Activated T-helper 1 cell treated with anti-CD3 and anti-CD28 coated beads, Interleukin-12 subunit alpha, Interleukin-12 subunit beta, Interleukin-2, Interleukin-4 antibody, amounts not matched to agents 30 ng/mL and 10 ng/mL and 1 ng/mL, durations not matched to agents 14 hours and 24 hours and 36 hours (primary cell): Measurements from ENCODE around the gene TLL1. TPM values are rescaled to one million over a fixed set of nuclear protein-coding genes. Genes with fewer than 3 reads are reported as not detected.

ENCODE experiments used
- DNase-seq: peaks from one replicate; pipeline ENCODE4 v3.0.0; 2021; ENCODE audit warnings: low spot score
- H3K27ac Mint-ChIP-seq: one replicate; pipeline ENCODE4 v1.8.0; 2021; ENCODE audit warnings: mild to moderate bottlenecking, mixed read lengths
- H3K27me3 Mint-ChIP-seq: one replicate; pipeline ENCODE4 v1.8.0; 2022; ENCODE audit warnings: mild to moderate bottlenecking, moderate library complexity, mixed read lengths; ENCODE audit not compliant: insufficient read depth
- H3K36me3 Mint-ChIP-seq: one replicate; pipeline ENCODE4 v1.8.0; 2021; ENCODE audit warnings: low read depth, mixed read lengths
- H3K4me1 Mint-ChIP-seq: one replicate; pipeline ENCODE4 v1.8.0; 2021; ENCODE audit warnings: low read depth, mixed read lengths
- H3K4me3 Mint-ChIP-seq: one replicate; pipeline ENCODE4 v1.8.0; 2021; ENCODE audit warnings: mild to moderate bottlenecking, moderate library complexity, mixed read lengths
- H3K9me3 Mint-ChIP-seq: one replicate; pipeline ENCODE4 v1.8.0; 2021; ENCODE audit warnings: mixed read lengths
- intact Hi-C: fragments of 100-400 bp; cut with micrococcal nuclease; formaldehyde crosslinking; loops from one replicate; pipeline ENCODE4 v1.15.1; 2024
- total RNA-seq: library from RNA; stranded (reverse); gene quantifications from 2 replicates; pipeline ENCODE4 v1.2.3, GENCODE V29; 2022

The TLL1 gene
- total RNA-seq, 1 donor from 2014 or later, result not detected

DNA sequence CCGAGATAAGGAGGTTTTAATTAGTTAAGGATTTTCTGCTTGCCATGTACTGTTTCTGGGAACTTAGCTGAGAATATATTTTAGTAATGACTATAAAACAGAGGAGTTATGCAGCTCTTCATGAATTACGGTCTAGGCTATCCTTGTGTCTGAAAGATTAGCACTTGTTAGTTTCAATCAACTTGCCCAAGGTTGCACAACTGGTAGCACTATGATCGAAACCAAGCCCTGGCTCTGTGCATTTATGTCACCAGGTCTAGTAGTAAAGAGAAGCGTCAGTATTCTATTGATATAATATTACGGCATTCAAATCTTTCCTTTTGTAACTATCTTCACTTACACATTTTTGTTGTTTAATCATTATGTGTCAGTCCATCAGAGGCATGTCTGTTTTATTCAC, 176.0 kb downstream of the TLL1 start:
- no peak overlapping the region for H3K4me3 Mint-ChIP-seq

DNA sequence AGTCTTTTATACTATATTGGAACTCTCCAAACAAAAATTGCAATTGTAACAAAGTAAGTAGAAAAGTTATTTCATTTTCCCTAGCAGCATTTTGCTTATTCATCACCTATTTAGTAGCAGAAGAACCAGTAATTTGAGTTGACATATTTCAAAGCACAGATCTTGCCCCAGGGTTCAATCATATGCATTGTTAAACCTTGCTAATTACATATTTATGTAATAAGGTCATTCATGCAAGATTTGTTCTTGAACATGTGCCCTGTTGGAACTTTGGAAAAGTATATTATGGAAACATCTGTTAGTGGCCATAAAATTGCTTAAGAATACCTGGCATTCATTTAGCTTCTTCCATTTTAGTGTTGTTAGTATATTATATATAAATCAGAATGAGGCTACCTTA, 191.7 kb downstream of the TLL1 start:
- intact Hi-C loops, result no loop called here
- H3K27ac Mint-ChIP-seq, result no peak overlapping the region

More for the DNA sequence above, 176.0 kb downstream of the TLL1 start:
- Mint-ChIP-seq H3K27ac (no peak overlapping the region), H3K9me3 (no peaks in the 10 kb centered on the region), H3K27me3 (no peaks in the 10 kb centered on the region), H3K4me1 (no peaks in the 10 kb centered on the region), H3K36me3 (no peaks in the 10 kb centered on the region)
- DNase-seq, result no peak
- intact Hi-C loops, result no loop called here

DNA sequence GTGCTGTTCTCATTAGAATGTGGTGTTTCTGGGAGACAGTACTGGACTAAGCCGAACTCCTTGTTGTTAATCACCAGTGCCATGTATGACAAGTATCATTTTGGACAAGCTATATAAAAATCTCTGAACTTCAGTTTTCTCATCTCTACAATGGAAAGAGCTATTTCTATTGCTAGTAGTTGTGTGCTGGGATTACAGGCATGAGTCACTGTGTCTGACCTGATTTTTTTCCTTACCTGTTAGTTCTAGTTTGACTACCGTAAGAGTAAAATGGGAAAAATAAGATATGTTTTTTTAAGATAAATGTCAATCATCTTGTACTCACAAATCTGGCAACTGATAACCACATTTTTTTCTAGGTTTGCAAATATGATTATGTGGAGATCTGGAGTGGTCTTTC, 192.3 kb downstream of the TLL1 start:
- Mint-ChIP-seq H3K27ac (no peak overlapping the region), H3K36me3 (no peaks in the 10 kb centered on the region), H3K4me1 (no peaks in the 10 kb centered on the region), H3K4me3 (no peak overlapping the region), H3K9me3 (no peaks in the 10 kb centered on the region), H3K27me3 (no peaks in the 10 kb centered on the region)
- no peak for DNase-seq
- intact Hi-C loops, result no loop called here

More for the DNA sequence above, 191.7 kb downstream of the TLL1 start:
- Mint-ChIP-seq H3K9me3 (no peaks in the 10 kb centered on the region), H3K36me3 (no peaks in the 10 kb centered on the region), H3K27me3 (no peaks in the 10 kb centered on the region), H3K4me1 (no peaks in the 10 kb centered on the region), H3K4me3 (no peak overlapping the region)
- no peak for DNase-seq

DNA sequence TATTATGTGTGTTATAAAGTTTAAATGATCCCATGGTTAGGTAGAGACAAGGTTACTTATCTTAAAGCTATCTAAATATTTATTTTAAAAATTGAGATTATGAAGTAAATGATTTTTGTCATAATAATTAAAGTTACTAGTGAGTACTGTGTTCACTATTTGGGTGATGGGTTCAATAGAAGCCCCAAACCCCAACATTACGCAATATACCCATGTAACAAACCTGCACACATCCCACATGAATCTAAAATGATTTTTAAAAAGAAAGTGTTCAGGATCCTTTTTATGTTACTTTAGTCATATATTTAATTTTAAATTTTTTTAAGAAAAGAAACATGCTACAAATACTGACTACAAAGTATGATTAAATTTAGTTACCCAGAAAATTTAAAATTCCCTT, 193.9 kb downstream of the TLL1 start:
- intact Hi-C loops, result no loop called here
- Mint-ChIP-seq H3K9me3 (no peaks in the 10 kb centered on the region), H3K4me1 (no peaks in the 10 kb centered on the region), H3K27ac (no peak overlapping the region), H3K27me3 (no peaks in the 10 kb centered on the region), H3K36me3 (no peaks in the 10 kb centered on the region), H3K4me3 (no peak overlapping the region)
- no peak for DNase-seq

DNA sequence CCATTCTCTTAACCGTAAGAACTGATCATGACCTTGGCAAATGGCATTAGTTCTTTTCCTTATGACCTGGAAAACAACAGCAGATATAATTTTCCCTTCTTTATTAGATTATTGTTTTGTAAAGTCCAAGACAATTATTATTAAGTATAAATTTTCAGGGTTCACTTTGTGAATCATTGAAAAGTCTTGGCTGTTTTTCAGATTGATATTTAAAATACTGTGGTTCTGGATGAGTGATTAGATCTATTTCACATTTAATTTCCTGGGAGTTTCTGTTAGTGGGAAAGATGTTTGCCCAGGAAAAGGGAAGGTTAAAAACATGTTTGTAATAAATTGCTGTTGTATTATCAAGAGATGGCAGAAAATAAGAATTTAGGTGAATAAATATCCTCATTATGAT, 194.9 kb downstream of the TLL1 start:
- Mint-ChIP-seq H3K36me3 (no peaks in the 10 kb centered on the region), H3K27me3 (no peaks in the 10 kb centered on the region), H3K9me3 (no peaks in the 10 kb centered on the region), H3K27ac (no peak overlapping the region), H3K4me3 (no peak overlapping the region), H3K4me1 (no peaks in the 10 kb centered on the region)
- intact Hi-C loops, result no loop called here
- DNase-seq, result no peak

DNA sequence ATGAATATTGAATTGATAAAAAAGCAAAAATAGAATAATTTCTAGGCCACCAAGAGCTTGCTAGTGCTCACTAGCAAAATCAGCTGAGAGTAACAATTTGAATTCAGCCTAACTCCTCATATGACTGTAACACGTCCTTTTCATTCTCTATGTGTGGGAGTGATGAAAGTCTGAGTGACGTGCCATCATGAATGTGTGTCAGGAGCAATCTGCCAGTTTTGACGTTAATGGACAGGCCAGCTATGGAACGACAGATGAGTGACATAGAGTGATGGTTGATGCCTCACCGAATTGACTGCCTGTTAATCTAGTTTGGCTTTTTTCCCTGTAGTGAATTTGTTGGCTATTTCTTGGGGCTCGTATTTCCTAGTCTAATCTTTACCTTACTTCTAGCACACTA, 200.7 kb downstream of the TLL1 start:
- no peak overlapping the region for H3K27ac Mint-ChIP-seq
- H3K27me3 Mint-ChIP-seq, result no peaks in the 10 kb centered on the region
- H3K4me3 Mint-ChIP-seq, result no peak overlapping the region

DNA sequence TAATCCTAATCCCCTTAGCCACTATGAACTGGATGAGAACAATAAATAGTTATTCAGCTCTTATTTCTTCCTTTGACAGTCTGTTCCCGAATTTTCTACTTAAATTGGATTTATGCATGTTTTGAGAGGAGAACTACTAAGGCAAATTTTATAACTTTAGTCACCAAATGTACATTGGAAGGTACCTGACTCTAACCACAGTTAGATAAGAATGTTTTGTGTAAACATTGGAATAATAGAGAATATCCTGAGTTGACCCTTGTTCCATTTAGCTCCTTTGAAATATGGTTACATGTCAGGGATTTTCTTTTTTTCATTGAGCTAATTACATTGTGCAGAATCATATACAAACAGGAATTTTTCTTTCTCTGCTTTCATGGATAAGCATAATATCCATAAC, 202.6 kb downstream of the TLL1 start:
- Mint-ChIP-seq H3K27ac (no peak overlapping the region), H3K36me3 (no peaks in the 10 kb centered on the region), H3K9me3 (no peaks in the 10 kb centered on the region), H3K27me3 (no peaks in the 10 kb centered on the region), H3K4me3 (no peak overlapping the region), H3K4me1 (no peaks in the 10 kb centered on the region)
- intact Hi-C loops, result no loop called here
- DNase-seq, result no peak

More for the DNA sequence above, 200.7 kb downstream of the TLL1 start:
- Mint-ChIP-seq H3K4me1 (no peaks in the 10 kb centered on the region), H3K9me3 (no peaks in the 10 kb centered on the region), H3K36me3 (no peaks in the 10 kb centered on the region)
- intact Hi-C loops, result no loop called here
- DNase-seq, result no peak

DNA sequence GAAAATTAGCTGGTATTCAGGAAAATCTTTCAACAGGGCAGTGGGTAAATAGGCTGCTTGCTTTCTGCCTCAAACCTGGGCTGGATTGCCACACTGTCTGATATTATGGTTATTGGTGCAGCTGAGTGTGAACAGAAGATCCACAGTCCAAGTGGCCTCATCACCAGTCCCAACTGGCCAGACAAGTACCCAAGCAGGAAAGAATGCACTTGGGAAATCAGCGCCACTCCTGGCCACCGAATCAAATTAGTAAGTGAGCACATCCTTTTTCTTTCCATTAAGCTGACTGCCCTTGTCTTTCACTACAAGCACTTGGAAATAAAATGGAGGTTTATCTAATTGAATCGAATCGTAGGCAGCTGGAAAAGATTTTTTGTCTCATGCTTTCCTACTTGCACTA, 204.7 kb downstream of the TLL1 start:
- H3K9me3 Mint-ChIP-seq, result no peaks in the 10 kb centered on the region
- no peaks in the 10 kb centered on the region for H3K27me3 Mint-ChIP-seq
- no peak overlapping the region for H3K4me3 Mint-ChIP-seq
- intact Hi-C loops, result no loop called here
- H3K36me3 Mint-ChIP-seq, result no peaks in the 10 kb centered on the region
- H3K4me1 Mint-ChIP-seq, result no peaks in the 10 kb centered on the region
- no peak for DNase-seq
- no peak overlapping the region for H3K27ac Mint-ChIP-seq

DNA sequence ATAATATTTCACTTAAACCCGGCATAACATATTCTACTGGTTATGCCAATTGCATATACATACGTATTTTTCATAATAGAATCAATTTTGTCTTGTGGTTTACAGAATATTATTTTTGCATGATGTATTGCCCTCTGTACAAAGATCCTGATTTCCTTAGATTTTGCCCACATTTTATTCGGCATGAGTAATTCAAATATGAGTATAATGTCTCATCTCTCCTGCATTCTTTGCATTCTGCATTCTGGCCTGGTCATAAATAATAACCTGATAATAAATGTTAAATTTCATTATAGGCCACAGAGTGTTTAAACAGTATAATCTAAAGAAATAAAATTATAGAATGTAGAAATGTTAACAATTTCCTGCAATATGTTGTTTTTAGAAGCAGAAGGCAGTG, 205.3 kb downstream of the TLL1 start:
- no peaks in the 10 kb centered on the region for H3K36me3 Mint-ChIP-seq
- no peaks in the 10 kb centered on the region for H3K4me1 Mint-ChIP-seq
- H3K9me3 Mint-ChIP-seq, result no peaks in the 10 kb centered on the region
- H3K4me3 Mint-ChIP-seq, result no peak overlapping the region
- DNase-seq, result no peak
- H3K27me3 Mint-ChIP-seq, result no peaks in the 10 kb centered on the region
- intact Hi-C loops, result no loop called here
- H3K27ac Mint-ChIP-seq, result no peak overlapping the region

DNA sequence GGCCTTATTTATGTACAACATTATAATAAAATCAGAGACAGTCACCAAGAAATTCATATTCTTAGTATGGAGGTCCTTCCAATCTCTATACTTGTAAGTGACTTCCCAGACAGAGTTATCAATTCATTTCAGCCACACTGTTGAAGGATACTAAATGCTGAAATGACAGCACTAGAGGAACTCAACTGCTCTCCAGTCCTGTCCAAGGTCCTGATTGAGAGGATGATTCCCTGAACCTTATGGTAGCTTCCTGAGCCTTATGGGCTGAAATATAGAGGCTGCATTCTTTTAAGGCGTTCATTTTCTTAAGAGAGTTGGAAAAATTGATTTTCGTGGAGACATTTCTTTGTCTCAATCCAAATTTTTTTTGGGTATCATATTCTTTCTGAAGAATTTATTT, 205.9 kb downstream of the TLL1 start:
- Mint-ChIP-seq H3K27me3 (no peaks in the 10 kb centered on the region), H3K36me3 (no peaks in the 10 kb centered on the region), H3K4me3 (no peak overlapping the region), H3K4me1 (no peaks in the 10 kb centered on the region), H3K9me3 (no peaks in the 10 kb centered on the region), H3K27ac (no peak overlapping the region)
- DNase-seq, result no peak
- intact Hi-C loops, result no loop called here

DNA sequence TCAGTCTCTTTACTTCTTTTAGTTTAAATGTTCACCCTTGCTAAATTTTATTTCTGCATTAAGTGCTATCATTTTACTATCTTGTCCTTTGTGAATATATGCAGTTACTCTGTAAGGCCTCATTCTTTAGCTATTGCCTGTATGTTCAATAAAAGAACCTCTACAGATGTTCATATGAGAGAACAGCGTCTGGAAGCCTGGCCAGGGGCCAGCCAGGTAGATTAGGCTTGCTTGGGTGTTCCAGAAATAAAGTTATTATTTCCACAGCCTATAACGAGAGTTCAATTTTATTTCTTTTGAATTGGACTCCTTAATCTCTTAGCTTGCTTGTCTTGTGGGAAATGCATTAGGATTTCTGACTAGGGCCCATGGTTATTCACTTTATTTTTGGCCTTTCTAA, 214.5 kb downstream of the TLL1 start:
- intact Hi-C loops, result no loop called here
- no peaks in the 10 kb centered on the region for H3K27me3 Mint-ChIP-seq
- H3K4me1 Mint-ChIP-seq, result no peaks in the 10 kb centered on the region
- DNase-seq, result no peak
- H3K36me3 Mint-ChIP-seq, result no peaks in the 10 kb centered on the region
- no peak overlapping the region for H3K27ac Mint-ChIP-seq
- H3K9me3 Mint-ChIP-seq, result no peaks in the 10 kb centered on the region
- no peak overlapping the region for H3K4me3 Mint-ChIP-seq

DNA sequence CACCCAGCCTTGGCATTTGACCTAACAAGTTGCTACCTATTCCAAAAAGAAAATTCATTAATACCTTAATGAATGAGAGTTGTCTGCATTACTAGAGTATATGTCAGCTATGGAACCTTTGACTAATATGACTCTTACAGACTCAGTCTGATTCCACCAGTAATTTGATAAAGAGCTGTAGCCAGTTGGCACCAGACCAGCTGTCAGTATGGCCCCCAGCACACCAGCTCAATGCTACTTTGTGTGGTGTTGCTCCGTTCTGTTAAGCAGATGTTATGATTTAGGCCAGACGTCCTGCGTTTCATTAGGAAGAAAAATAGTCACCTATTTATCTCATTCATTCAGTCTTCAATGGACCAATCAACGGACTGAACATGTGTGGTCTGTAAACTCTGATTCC, 215.5 kb downstream of the TLL1 start:
- Mint-ChIP-seq H3K4me1 (no peaks in the 10 kb centered on the region), H3K9me3 (no peaks in the 10 kb centered on the region), H3K27ac (no peak overlapping the region), H3K4me3 (no peak overlapping the region), H3K36me3 (no peaks in the 10 kb centered on the region), H3K27me3 (no peaks in the 10 kb centered on the region)
- intact Hi-C loops, result no loop called here
- no peak for DNase-seq

DNA sequence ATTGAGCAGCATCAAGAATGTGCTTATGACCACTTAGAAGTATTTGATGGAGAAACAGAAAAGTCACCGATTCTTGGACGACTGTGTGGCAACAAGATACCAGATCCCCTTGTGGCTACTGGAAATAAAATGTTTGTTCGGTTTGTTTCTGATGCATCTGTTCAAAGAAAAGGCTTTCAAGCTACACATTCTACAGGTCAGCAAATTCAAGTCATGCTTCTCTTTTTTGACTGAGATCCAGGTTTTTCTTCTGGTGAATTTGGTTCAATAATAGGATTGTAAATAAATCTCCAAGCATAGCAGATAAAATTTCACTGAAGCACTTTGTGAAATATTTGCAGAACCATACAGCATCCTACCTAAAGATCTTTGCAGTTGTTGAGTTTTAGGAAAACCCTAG, 218.1 kb downstream of the TLL1 start:
- DNase-seq, result no peak
- no peaks in the 10 kb centered on the region for H3K4me1 Mint-ChIP-seq
- intact Hi-C loops, result no loop called here

DNA sequence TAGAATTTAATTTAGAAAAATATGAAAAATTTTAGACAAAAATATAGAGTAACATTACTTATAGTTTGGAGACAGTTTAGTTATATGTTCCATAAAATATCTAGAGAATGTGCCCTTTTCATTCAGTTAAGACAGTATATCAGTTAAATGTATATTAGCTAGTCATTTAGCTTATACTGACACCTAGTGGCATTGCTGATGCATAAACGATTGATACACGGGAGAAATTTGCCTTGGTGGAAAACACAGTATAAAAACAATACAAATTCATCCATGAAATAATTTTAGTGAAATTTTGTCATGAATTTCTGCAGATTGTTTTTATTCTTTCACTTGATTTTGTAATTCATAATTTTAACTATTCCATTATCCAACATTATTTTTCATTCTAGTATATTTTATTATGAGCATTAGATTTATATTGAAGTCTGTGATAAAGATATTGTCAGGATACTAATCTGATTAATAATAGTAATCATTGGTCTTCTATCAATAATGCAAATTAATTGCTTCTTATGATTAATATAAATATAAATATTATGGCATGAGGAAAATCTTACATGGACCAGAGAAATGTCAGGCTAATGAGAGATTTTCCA, 219.0 kb downstream of the TLL1 start:
- H3K27me3 Mint-ChIP-seq, result no peaks in the 10 kb centered on the region
- no peak overlapping the region for H3K4me3 Mint-ChIP-seq
- no peaks in the 10 kb centered on the region for H3K4me1 Mint-ChIP-seq
- intact Hi-C loops, result loop anchor here (1.0 kb wide), 2 partner anchors 555 to 599 kb away; no protein-coding TSS in a partner anchor
- no peaks in the 10 kb centered on the region for H3K9me3 Mint-ChIP-seq
- DNase-seq, result no peak
- H3K27ac Mint-ChIP-seq, result no peak overlapping the region
- no peaks in the 10 kb centered on the region for H3K36me3 Mint-ChIP-seq

More for the DNA sequence above, 218.1 kb downstream of the TLL1 start:
- Mint-ChIP-seq H3K36me3 (no peaks in the 10 kb centered on the region), H3K27me3 (no peaks in the 10 kb centered on the region), H3K4me3 (no peak overlapping the region), H3K27ac (no peak overlapping the region), H3K9me3 (no peaks in the 10 kb centered on the region)
